GM18526 (cell line): ENCODE results near the gene WFDC1.

ENCODE experiments used
- POLR2A ChIP-seq: IDR thresholded peaks from 3 replicates; pipeline ENCODE4 v1.6.1; 2011; ENCODE audit not compliant: insufficient read length; ENCODE audit errors: extremely low read depth

WFDC1 gene

DNA sequence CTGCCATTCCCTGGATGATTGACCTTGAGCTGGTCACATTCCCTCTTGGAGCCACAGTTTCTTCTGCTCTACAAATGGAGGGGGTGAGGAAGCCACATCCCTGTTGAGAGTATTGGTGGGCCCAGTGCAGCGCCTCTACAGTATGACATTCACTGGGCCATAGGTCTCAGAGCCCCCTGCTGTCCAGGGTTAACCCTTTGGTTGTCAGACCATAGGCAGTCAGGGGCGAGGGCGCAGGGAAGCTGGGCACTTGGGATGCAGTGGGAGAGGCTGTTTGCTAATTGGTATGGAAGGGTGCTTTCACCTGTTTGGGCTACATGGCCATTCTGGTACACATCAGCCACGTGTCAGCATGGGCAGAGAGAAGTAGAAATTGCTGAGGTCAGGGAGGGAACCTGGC lies 27.3 kb upstream of the WFDC1 start:
- no peak for TF ChIP-seq POLR2A

DNA sequence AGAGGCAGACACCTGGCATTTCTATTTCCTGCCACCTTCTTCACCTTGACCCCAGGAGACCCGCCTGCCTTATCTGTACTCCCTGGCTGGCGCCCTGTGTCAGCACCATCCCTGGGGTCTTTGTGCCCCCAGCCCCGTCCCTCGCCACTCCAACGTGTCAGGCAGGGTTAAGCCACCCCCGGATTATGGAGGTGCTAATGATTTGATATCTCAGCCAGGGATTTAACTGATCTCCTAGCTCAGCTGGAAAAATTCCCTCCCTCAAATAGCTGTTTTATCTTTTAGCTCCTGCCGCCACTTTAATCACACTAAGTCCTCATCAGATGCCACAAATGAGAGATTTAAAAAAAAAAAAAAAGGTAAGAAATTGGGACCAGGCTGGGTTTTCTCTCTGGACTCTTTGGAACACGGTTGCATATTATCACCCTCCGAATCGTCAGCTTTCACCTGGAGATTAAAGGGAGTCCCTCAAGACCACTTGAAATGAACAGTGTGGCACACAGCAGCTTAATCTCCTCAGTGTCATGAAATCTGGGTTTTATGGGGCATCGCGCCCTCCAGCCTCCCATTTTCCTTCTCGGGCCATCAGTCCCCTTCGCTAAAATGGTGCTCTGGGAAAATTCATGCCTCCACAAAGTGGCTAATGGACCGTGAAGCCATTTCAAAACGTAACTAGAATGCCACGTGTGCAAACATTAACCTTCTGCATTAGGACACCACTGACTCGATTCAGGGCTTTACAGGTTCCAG lies 26.2 kb upstream of the WFDC1 start:
- no peak for TF ChIP-seq POLR2A

DNA sequence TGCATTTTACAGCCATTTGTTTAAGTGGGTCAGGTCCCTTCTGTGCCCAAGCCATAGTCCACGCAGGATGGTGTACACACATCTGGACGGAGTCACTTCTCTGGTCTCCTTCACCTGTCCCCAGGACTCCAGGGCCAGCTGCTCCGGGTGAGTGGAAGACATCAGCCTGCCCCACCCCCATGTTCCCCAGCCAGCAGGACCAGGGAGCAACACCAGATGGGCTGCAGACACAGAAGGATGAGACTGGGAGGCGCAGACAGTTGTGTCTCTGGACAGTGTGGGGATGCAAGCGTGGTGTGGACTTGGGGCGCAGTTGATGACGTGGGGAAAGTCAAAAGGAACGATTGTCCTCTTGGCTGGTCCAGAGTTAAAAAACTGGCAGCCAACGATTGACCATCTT lies 24.6 kb upstream of the WFDC1 start:
- no peak for TF ChIP-seq POLR2A

DNA sequence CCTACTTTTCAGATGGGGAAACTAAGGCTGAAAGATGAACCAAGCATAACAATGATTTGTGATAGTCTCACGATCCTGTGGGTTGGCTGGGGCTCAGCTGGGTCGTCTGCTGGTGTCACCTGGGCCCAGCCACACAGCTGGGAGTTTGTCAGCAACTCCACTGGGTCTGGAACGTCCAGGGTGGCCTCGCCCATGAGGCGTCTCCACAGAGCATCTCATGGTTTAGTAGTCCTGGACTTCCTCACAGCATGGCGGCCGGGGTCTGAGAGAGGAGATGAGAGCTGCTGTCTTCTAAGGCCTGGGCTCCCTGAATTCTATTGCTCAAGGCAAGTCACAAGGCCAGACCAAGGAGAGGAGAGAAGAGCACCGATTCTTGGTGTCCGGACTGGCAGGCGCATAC lies 24.1 kb upstream of the WFDC1 start:
- TF ChIP-seq POLR2A = no peak

DNA sequence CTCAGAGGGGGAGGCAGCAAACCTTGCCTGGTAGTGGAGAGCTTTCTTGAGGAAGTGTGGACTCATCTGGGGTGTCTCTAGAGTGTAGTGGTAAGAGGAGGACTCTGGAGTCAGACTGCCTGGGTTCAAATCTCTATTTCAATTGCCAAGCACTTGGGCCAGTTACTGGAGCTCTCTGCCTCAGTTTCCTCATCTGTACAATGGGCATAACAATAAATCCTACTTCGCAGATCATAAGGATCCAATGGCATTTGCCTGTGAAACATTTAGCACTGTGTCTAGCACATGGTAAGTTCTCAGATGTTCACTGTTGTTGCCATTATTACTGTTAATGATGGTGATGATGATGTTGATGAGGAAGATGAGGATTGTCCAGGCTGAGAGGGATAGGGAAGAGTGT lies 23.6 kb upstream of the WFDC1 start:
- TF ChIP-seq POLR2A = no peak

DNA sequence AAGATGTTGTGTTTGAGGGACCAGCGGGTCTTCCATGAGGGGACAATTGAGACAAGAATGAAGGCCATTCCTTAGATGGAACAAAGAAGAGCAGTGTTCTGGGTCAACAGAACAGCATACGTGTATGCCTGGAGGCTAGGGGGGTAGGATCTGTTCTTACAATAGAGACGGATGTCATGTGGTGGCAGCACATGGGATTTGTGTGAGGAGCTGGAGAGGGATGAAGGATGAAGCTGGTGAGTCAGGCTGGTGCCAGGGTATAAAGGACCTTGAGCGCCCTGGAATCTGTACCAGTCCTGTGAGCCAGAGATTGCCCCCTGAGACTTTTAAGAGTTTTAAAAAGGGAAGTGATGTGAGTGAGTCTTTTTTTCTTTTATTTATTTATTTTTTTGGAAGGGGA lies 22.8 kb upstream of the WFDC1 start:
- no peak for TF ChIP-seq POLR2A

DNA sequence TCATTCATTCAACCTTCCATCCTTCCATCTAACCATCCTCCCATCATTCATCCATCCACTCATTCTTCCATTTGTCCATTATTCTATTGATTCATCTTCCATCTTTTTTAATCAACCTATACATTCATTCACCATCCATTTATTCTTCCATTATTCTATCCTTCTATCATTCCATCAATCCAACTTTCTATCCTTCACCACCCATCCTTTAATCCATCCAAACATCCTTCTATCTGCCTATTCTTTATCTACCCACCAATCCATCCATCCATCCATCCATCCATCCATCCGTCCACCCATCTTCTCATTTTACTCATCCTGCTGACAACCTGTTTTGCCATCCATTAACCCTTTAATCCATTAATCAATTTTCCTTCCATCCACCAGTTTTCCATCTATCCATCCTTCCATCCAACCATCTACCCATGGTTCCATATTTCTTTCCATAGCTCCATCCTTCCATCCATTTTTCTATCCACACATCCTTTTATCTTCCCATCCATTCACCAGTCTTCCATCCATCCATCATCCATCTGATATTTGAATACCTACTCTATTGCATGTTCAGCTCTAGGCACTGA lies 21.8 kb upstream of the WFDC1 start:
- no peak for TF ChIP-seq POLR2A

DNA sequence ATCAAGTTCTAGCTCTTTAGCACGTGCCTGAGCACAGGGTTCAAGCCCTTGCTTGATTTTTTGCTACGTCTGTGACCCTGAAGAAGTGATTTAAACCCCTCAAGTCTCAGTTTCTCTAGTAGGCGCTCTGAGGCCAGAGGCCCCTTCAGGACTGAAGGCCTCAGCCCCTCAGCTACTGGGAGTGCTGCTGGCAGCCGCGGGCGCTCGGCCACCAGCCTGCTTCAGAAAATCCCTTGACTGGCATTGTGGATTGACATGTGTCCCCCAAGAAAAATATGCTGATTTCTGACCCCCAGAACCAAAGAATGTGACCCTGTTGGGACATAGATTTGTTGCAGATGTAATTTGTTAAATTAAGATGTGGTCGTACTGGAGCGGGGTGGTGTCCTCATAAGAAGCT lies 20.2 kb upstream of the WFDC1 start:
- TF ChIP-seq POLR2A = no peak

DNA sequence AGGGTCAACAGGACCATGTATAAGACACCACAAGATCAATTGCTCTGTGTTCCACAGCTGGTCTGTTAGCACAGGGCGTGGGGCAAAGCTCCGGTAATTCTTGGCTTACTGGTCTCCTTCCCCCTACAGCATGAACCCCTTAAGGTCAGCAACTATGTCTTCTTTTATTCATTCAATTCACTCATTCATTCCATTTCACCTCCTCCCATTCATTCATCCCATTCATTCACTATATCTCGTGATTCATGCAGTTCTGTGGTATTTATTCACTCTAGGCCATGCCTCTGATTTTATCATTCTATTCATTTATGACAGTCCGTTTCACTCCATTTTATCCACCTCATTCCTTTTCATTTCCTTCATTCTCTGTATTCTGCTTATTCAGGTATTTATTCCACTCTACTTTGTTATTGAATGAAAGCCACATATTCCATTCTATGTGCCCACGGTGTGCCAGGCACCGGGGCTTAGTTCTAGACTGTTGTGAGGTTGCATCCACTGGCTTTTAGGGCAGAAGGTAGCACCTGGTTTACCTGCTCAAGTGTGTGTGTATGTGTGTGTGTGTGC lies 19.0 kb upstream of the WFDC1 start:
- no peak for TF ChIP-seq POLR2A

DNA sequence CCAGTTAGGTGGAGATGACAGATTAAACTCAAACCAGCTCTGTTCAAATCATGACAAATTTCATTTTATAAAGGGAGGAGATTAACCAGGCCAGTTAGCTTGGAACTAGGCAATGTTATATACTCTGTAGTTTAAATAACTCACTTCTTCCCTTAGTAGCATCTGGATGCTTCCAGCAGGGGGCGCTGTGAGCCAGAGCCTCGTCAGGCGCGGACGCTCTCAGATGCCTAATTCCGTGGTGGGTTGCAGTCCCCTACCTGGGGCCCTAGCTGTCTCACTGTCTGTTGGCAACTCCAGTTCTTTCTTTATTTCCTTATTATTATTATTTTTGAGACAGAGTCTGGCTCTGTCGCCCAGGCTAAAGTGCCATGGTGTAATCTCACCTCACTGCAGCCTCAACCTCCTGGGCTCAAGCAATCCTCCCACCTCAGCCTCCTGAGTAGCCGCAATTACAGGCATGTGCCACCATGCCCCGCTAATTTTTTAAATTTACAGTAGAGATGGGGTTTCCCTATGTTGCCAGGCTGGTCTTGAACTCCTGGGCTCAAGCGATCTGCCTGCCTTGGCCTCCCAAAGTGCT lies 17.3 kb upstream of the WFDC1 start:
- no peak for TF ChIP-seq POLR2A

DNA sequence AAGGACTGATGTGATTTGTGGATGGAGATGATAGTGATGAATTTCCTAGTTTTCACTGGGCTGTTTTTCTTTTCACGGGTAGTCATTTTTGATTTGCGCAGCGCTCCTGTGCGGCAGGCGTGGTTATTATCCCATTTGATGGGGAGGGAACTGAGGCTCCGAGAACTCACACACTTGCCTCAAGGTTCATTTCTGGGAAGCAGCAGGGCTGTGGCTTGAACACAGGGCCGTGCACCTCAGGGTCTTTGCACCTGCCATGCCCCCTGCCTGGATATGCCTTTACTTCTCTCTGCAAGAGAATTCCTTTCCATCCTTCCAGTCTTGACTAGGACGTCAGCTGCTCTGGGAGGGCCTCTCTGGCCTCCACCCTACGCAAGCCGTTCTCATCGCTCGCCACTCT lies 16.3 kb upstream of the WFDC1 start:
- no peak for TF ChIP-seq POLR2A

DNA sequence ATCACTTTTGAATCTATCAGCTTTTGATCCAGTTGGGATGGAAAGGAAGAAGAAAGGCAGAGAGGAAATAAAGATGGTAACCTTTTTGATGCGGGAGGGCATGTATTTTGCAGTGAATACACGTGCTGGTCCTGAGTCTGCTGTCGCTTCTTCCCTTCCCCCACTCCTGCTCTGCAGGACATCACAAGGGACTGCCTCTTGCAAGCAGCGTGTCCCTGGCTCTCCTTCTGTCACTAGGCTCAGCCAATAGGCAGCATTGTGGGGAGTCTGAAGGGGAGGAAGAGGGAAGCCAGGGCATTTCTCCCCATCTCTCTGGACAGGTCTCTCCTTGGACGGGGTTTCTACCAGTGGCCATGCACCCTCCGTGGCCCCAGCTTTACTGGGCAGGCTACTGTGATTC lies 15.7 kb upstream of the WFDC1 start:
- no peak for TF ChIP-seq POLR2A

DNA sequence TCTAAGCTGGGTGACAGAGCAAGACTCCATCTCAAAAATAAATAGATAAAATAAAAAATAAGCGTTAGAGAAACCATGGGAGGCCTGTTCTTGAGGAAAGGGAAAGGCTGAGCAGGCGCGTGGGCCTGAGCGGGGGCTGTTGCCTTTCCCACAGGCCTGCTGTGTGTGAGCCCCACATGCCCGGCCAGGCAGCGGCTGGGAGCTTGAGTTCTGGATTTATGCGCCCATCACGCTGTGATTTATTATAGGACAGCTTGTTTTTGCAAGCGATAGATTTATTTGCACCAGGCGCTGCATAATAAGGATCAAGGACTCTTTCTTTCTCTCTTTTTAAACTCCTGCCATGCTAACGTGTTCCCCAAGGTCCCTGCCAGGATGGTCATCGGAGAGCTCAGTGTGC lies 14.8 kb upstream of the WFDC1 start:
- no peak for TF ChIP-seq POLR2A

DNA sequence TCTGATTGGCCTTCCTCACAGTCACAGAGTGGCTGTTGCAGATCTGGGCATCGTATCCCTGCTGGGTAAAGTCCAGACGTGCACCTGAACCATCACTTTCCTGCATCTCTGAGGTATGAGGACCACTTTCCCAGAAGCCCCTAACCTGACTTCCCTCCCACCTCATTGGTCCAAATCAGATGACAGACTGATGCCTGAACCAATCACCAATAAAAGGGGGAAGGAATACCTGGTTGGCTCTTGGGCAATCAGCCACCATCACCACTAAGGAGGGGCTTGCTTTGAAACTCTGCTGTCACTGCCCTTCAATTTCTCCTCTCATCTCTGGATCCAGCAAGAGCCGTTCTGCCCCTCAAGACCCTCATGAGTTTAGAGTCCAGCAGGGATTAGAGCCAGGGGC lies 13.6 kb upstream of the WFDC1 start:
- no peak for TF ChIP-seq POLR2A

DNA sequence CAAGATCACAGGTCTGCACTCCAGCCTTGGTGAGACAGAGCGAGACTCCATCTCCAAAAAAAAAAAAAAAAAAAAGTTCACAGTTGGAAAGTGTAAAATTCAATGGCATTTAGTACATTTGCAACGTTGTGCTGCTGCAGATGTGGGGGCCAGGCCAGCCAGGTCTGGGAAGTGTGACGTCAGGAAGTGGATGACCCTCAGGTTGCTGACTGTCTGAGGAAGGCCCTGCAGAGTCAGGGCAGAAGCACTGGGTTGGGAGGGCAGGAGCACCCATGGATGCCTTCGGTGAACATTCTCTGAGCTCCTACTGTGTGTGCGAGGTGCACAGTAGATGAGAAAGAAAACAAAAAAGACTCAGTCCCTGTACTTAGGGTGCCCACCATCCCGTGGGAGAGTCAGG lies 12.1 kb upstream of the WFDC1 start:
- TF ChIP-seq POLR2A = no peak

DNA sequence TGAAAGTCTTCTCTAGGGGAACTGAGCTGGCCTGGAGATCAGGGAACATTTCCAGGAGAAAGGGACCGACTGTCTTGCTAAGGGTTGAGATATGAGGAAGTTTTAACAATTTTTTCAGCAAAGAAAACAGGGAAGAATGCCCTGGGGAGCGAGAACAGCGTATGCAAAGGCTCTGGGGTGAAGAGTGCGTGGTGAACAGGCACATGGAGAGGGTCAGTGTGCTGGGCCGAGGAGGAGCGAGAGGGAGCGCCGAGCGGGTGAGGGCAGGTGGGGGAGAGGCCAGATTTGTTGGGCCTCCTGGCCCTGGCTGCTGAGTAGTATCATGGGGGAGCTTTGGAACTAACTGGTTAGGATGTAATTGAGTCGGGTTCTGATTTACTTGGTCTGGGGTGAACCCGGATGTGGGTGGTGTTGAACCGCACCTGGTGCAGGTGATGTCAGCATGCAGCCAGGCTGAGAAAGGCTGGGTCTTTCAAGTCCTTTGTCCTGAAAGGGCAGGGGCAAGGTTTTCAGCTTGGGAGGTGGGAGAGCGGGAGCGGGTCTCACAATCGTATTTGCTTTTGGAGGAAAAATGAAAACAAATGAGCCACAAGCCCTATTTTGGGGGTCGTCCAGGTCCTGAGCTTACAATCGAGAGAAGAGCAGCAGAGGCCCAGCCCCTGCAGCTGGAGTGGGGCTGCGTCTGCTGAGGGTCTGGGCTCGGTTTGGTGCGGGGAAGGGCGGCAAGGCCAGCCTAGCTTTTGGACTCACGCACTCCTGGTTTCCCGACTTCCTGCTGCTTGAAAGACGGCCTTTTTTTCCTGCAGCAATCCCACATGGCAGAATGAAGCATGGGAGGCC lies 11.1 kb upstream of the WFDC1 start:
- no peak for TF ChIP-seq POLR2A

DNA sequence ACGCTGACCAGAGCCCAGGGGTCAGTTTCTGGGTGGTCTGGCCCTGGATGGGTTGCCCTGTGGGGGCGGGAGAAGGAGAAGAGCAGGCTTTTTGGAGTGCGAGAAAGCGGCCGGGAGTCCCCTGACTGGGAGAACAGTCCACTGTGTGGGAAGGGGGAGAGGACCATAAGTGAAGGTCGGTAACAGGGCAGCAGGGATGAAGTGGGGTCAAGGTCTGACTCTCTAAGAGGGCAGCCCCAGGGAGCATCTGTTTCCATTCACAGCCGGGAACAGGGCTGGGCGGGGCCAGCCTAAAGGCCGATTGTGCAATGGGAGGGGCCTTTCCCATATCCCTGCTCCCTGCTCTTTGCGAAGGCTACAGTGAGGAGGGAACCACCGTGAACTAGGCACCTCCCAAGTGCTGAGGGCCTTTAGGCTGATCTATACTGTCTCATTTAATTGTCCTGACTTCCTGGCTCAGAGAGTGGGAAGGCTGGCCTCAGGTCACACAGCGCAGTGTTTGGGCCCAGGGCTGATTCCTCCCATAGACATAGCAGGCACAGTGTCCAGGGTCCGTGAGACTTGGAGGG lies 10.4 kb upstream of the WFDC1 start:
- TF ChIP-seq POLR2A = no peak
